Cardiac muscle cell (in vitro differentiated cells and primary cell): ENCODE results near the gene ERRFI1. TPM values are rescaled to one million over a fixed set of nuclear protein-coding genes. Genes with fewer than 3 reads are reported as not detected.
A peak's percentile ranks its signal among the peaks of the same experiment; 100 is the strongest.

Source experiments
- DNase-seq, 2 donors: peaks; one replicate each; pipeline versions ENCODE4 v3.0.0 to v3.0.0-alpha.2; 2010 to 2017; ENCODE audit warnings: low read depth in 1 of 2, low spot score in 1 of 2
- H3K27ac ChIP-seq: fragments of 200-600 bp; sonication (generic); 2 replicates; pipeline ENCODE4 v1.5.1; 2016
- H3K27me3 ChIP-seq: fragments of 200-600 bp; sonication (generic); 2 replicates; pipeline ENCODE4 v1.6.0; 2016; ENCODE audit warnings: control low read depth
- H3K36me3 ChIP-seq: fragments of 200-600 bp; sonication (generic); 2 replicates; pipeline ENCODE4 v1.5.1; 2016; ENCODE audit warnings: control low read depth
- H3K4me1 ChIP-seq: fragments of 200-600 bp; sonication (generic); 2 replicates; pipeline ENCODE4 v1.8.1; 2017; ENCODE audit warnings: low read depth, mild to moderate bottlenecking, mixed run types
- H3K4me3 ChIP-seq: fragments of 200-600 bp; sonication (generic); 2 replicates; pipeline ENCODE4 v1.5.1; 2016; ENCODE audit warnings: mild to moderate bottlenecking
- H3K9me3 ChIP-seq: fragments of 200-600 bp; sonication (generic); 2 replicates; pipeline ENCODE4 v1.5.1; 2017; ENCODE audit warnings: low read depth, mild to moderate bottlenecking, control low read depth
- polyA plus RNA-seq: library from polyadenylated mRNA; unstranded; fragments of >200 nt; fragmentation: Nextera tagmentation; extraction: Ambion mirVana; gene quantifications from 2 replicates; pipeline ENCODE4 v1.2.1, GENCODE V29; 2016
- total RNA-seq: library from RNA; depleted of rRNA; stranded (reverse); fragments of >200 nt; gene quantifications from 2 replicates; pipeline ENCODE4 v1.2.3, GENCODE V29; 2016
- TF ChIP-seq, protein P1 (sequence below): IDR thresholded peaks from 2 replicates; pipeline ENCODE4 v1.5.1; 2012; ENCODE audit warnings: low read depth, mild to moderate bottlenecking, low read length

The ERRFI1 gene
- total and polyA plus RNA-seq, 2 experiments from 2014 or later, result 8.3 to 9.7 TPM

DNA sequence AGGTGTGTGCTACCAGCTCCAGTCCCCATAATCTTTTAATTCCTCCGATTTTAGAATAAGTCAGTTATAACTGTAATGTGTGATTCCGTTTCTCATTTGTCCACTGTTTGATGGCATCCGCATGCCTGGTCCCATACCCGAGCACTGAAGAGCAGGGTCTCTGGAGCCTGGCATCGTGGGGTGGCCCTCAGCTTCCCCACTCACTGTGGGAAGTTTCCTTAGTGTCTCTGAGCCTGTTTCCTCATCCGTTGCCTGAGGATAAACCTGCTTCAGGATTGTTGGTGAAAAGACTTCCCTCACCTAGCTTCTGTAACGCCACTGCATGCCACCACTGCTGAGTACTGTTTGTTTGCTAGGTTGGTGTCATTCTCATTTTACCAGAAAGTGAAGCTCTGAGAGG lies 45.1 kb downstream of the ERRFI1 start:
- H3K4me3 ChIP-seq, result no peak overlapping the region

DNA sequence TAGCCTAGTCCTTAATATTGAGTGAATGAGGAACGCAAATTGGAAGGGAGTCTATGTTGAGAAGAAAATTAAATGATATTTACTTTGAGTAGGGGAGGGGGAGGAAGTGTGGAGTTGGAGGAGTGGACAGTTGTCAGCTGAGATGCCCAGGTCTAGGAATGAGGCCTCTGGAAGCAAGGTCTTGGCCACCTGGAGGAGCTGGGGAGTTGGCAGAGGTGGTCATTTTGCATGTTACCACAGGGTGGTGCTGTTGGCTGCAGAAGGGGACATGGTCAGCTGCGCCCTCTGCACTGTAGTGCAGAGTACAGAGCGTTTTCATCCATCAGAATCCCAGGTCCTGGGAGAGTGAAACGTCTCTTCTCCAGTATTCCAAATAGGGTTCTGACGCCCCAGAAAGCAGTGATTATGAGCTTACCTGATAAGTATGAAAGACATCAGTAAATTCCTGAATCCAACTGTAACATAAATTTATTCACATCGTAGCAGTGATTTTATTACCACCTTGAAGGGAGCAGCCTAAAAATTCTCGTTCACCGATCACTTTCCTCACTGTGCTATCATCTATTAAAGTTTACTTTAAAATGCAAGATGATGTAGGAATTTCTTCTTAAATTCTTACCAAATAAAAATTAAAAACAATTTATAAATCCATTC lies 50.8 kb downstream of the ERRFI1 start:
- Histone ChIP-seq H3K4me1 (no peaks in the 10 kb centered on the region), H3K4me3 (no peak overlapping the region), H3K27me3 (no peaks in the 10 kb centered on the region), H3K36me3 (peaks cover 26% of the 10 kb centered on the region), H3K9me3 (no peaks in the 10 kb centered on the region), H3K27ac (no peak overlapping the region)
- TF ChIP-seq, protein P1, sequence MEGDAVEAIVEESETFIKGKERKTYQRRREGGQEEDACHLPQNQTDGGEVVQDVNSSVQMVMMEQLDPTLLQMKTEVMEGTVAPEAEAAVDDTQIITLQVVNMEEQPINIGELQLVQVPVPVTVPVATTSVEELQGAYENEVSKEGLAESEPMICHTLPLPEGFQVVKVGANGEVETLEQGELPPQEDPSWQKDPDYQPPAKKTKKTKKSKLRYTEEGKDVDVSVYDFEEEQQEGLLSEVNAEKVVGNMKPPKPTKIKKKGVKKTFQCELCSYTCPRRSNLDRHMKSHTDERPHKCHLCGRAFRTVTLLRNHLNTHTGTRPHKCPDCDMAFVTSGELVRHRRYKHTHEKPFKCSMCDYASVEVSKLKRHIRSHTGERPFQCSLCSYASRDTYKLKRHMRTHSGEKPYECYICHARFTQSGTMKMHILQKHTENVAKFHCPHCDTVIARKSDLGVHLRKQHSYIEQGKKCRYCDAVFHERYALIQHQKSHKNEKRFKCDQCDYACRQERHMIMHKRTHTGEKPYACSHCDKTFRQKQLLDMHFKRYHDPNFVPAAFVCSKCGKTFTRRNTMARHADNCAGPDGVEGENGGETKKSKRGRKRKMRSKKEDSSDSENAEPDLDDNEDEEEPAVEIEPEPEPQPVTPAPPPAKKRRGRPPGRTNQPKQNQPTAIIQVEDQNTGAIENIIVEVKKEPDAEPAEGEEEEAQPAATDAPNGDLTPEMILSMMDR, result peak; percentile 92
- peak; percentile 83 to 85 for DNase-seq

More for the DNA sequence above, 45.1 kb downstream of the ERRFI1 start:
- Histone ChIP-seq H3K9me3 (no peaks in the 10 kb centered on the region), H3K27me3 (no peaks in the 10 kb centered on the region), H3K4me1 (peaks cover 6% of the 10 kb centered on the region), H3K27ac (no peak overlapping the region), H3K36me3 (peaks cover 33% of the 10 kb centered on the region)
- TF ChIP-seq, protein P1, result no peak
- no peak for DNase-seq

DNA sequence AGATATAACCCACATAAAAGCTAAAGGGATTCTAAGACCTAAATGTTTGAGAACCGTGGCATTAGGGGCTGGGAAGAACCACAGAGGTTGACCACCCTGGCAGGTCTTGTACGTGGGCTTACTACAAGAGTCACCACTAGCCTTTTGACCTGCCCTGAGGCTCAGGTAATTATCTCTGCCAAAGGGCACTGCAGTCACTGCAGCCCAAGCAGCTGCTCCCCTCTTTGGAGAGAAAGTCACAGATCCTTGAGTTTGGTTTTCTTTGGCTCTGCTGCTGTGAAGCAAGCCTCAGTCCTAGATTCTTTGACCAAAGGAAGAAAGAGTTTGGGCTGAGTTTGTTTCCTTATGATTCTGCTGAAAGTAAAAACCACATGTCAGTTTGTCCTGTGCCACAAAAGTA lies 53.0 kb downstream of the ERRFI1 start:
- Histone ChIP-seq H3K4me3 (no peak overlapping the region), H3K36me3 (peaks cover 34% of the 10 kb centered on the region), H3K4me1 (no peaks in the 10 kb centered on the region), H3K27ac (no peak overlapping the region), H3K27me3 (no peaks in the 10 kb centered on the region), H3K9me3 (no peaks in the 10 kb centered on the region)
- TF ChIP-seq, protein P1, result no peak
- no peak for DNase-seq

DNA sequence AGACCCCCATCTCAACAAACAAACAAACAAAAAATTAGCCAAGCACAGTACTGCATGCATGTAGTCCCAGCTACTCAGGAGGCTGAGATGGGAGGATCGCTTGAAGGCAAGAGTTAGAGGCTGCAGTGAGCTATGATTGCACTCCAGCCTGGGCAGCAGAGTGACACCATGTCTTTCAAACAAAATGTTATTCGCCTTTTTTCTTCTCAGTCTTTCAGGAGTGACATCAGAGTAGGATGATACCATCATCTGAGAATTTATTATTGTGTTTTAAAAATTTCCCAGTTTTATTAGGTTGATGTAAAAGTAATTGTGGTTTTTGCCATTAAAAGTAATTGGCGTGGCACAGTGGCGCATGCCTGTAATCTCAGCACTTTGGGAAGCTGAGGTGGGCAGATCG lies 53.8 kb downstream of the ERRFI1 start:
- TF ChIP-seq, protein P1, result no peak
- H3K36me3 ChIP-seq, result peaks cover 36% of the 10 kb centered on the region
- no peaks in the 10 kb centered on the region for H3K4me1 ChIP-seq
- H3K27me3 ChIP-seq, result no peaks in the 10 kb centered on the region
- no peaks in the 10 kb centered on the region for H3K9me3 ChIP-seq
- no peak for DNase-seq
- H3K4me3 ChIP-seq, result no peak overlapping the region
- H3K27ac ChIP-seq, result no peak overlapping the region

DNA sequence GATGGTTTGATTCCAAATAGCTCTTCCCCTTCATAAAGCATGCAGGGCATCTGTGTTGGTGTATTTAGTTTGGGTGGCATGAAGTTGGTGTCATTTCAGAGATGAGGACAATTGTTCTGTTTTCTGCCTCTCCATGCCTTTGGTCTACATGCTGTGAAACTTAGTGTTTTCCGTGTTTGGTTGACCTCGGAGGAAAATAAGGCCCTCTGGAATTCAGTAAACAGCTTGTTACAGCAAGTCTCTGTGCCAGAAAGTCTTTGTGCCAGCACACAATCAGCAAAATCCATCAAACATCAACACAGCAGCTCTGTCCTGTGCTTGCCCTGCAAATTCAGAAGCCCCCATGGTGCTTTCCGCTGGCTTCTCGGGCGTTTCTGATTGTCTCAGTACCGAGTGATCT lies 55.1 kb downstream of the ERRFI1 start:
- no peak overlapping the region for H3K27ac ChIP-seq
- no peaks in the 10 kb centered on the region for H3K27me3 ChIP-seq
- no peaks in the 10 kb centered on the region for H3K9me3 ChIP-seq
- DNase-seq, result no peak
- TF ChIP-seq, protein P1, result no peak
- H3K4me1 ChIP-seq, result no peaks in the 10 kb centered on the region
- H3K4me3 ChIP-seq, result no peak overlapping the region
- peaks cover 42% of the 10 kb centered on the region for H3K36me3 ChIP-seq
